ENCODE measurements around the gene BEST4.
"Not testable (repeated sequence)": the region's sequence is repeated elsewhere in the genome, so short reads cannot be mapped to it uniquely, and the experiment has no call there.

Gene BEST4

GRCh38 chr1:44799770-44800584, 12.0 kb upstream of the BEST4 start, which contains the start of gene PLK3:
PLK3 (plus strand) TSS chr1:44800377; CDS start chr1:44800464, 87 bp downstream.
- Histone ChIP-seq H3K9me3 (ENCODE audit: control insufficient read depth, insufficient read depth, low read length) (no peaks in the 10 kb centered on the region), H3K4me3 (ENCODE audit: low read length) (peak within 1 kb of the TSS; percentile 63; the same call in 1 of the 2 replicates), H3K27ac (ENCODE audit: low read length) (no peak within 1 kb of the TSS), H3K4me1 (ENCODE audit: control insufficient read depth, insufficient read depth, low read length) (peaks cover 3% of the 10 kb centered on the region; the same call in 1 of the 2 replicates), H3K27me3 (ENCODE audit: control insufficient read depth, insufficient read depth, low read length) (no peaks in the 10 kb centered on the region), H3K36me3 (ENCODE audit: control insufficient read depth, insufficient read depth, low read length) (no peaks in the 10 kb centered on the region)
- DNase-seq (ENCODE audit: low read depth, low spot score): no peak
- no CpG with 5 or more reads among the region's 79 CpGs for WGBS (ENCODE audit: insufficient coverage, insufficient read length)

- Histone ChIP-seq H3K27ac (ENCODE audit: low read length) (no peak overlapping the region), H3K4me3 (ENCODE audit: low read length) (no peak overlapping the region), H3K4me1 (ENCODE audit: control insufficient read depth, insufficient read depth, low read length) (peaks cover 3% of the 10 kb centered on the region; the same call in 1 of the 2 replicates), H3K36me3 (ENCODE audit: control insufficient read depth, insufficient read depth, low read length) (no peaks in the 10 kb centered on the region), H3K9me3 (ENCODE audit: control insufficient read depth, insufficient read depth, low read length) (no peaks in the 10 kb centered on the region), H3K27me3 (ENCODE audit: control insufficient read depth, insufficient read depth, low read length) (no peaks in the 10 kb centered on the region)
- DNase-seq (ENCODE audit: low read depth, low spot score): no peak
- WGBS (ENCODE audit: insufficient coverage, insufficient read length): no CpG with 5 or more reads among the region's 10 CpGs
Observed at GRCh38 chr1:44798481-44799365, 10.8 kb upstream of the BEST4 start.

DNA sequence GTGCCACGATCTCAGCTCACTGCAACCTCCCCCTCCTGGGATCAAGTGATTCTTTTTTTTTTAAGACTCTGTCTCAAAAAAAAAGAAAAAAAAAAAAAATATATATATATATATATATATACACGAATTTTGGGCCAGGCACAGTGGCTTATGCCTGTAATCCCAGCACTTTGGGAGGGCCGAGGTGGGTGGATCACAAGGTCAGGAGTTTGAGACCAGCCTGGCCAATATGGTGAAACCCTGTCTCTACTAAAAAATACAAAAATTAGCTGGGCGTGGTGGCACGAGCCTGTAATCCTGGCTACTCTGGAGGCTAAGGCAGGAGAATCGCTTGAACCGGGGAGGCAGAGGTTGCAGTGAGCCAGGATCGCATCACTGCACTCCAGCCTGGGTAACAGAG, 9.9 kb upstream of the BEST4 start:
- H3K36me3 ChIP-seq (ENCODE audit: control insufficient read depth, insufficient read depth, low read length); H3K9me3 ChIP-seq (ENCODE audit: control insufficient read depth, insufficient read depth, low read length); H3K4me1 ChIP-seq (ENCODE audit: control insufficient read depth, insufficient read depth, low read length); H3K27me3 ChIP-seq (ENCODE audit: control insufficient read depth, insufficient read depth, low read length); H3K4me3 ChIP-seq (ENCODE audit: low read length); DNase-seq (ENCODE audit: low read depth, low spot score); H3K27ac ChIP-seq (ENCODE audit: low read length): not testable (repeated sequence)
- no CpG with 5 or more reads among the region's 8 CpGs for WGBS (ENCODE audit: insufficient coverage, insufficient read length)

DNA sequence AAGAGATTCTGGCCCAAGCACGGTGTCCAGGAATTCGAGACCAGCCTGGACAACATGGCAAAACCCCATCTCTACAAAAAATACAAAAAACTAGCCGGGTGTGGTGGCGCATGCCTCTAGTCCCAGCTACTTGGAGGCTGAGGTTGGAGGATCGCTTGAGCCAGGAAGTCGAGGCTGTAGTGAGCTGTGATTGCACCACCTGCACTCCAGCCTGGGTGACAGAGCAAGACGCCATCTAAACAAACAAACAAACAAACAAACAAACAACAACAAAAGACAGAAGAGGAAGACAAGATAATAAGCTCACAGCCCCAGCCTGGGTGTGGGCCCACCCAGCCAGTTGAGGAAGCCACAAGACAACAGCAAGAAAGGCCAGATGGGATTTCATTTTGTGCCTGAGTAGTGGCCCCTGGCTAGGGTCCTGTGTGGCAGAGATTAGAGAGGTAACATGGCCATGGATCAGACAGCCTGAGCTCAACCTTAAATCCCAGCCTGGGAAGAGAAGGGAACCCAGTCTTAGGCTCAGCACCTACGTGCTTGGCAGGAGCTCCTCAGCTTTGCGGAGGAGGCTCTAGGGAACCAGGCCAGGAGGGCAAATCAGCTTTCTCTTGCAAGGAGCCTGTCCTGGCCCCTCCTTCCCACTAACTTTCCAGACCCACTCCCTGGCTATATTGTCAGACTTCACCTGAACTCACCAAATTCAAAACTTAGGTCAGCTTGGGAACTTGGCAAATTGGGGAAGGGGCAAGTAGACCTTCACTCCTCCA, 4.9 kb upstream of the BEST4 start:
- Histone ChIP-seq H3K9me3 (ENCODE audit: control insufficient read depth, insufficient read depth, low read length) (no peaks in the 10 kb centered on the region), H3K4me3 (ENCODE audit: low read length) (no peak overlapping the region), H3K27ac (ENCODE audit: low read length) (no peak overlapping the region), H3K27me3 (ENCODE audit: control insufficient read depth, insufficient read depth, low read length) (no peaks in the 10 kb centered on the region), H3K4me1 (ENCODE audit: control insufficient read depth, insufficient read depth, low read length) (no peaks in the 10 kb centered on the region; the same call in 1 of the 2 replicates), H3K36me3 (ENCODE audit: control insufficient read depth, insufficient read depth, low read length) (no peaks in the 10 kb centered on the region)
- no peak for DNase-seq (ENCODE audit: low read depth, low spot score)
- no CpG with 5 or more reads among the region's 9 CpGs for WGBS (ENCODE audit: insufficient coverage, insufficient read length)

DNA sequence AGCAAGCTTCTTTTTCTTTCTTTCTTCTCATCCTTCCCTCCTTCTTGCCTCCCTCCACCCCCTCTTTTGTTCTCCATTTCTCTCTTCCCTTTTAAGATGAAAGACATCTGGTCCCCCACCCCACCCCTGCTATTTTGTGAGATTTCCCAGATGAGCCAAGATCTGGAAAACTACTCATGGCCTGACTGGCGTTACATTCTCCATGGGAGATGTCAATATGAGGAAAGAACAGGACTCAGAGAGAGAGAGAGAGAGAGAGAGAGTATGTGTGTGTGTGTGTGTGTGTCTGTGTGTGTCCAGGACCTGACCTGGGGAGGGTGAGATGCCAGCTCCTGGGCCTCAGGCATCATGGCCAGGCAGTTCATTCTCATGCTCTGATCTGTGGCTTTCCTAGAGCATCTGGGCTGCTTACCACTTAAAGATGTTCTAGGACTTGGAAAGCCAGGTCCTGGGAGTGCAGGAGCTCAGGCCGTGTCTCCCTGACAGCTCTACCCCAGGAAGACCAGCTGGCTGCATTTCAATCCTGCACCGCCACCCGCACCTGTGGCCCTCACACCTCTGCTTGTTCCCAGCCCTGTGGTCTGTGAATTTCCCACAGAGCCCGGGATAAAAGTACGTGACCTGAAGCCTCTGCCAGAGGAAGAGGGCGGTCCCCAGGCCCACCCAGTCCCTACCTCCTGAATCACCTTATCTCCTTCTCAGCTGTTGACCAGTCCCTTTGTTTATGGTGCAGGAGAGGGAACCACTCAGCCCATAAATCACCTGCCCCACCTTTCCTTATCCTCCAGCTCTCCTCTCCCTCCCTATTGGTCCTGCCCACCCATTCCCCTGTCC, 3.2 kb upstream of the BEST4 start:
- H3K4me3 ChIP-seq (ENCODE audit: low read length): no peak overlapping the region
- H3K27me3 ChIP-seq (ENCODE audit: control insufficient read depth, insufficient read depth, low read length): no peaks in the 10 kb centered on the region

GRCh38 chr1:44787506-44787905, 464 bp downstream of the BEST4 start:
- no CpG with 5 or more reads among the region's 10 CpGs for WGBS (ENCODE audit: insufficient coverage, insufficient read length)
- no peaks in the 10 kb centered on the region for H3K36me3 ChIP-seq (ENCODE audit: control insufficient read depth, insufficient read depth, low read length)

More for the DNA sequence above, 3.2 kb upstream of the BEST4 start:
- no peaks in the 10 kb centered on the region for H3K9me3 ChIP-seq (ENCODE audit: control insufficient read depth, insufficient read depth, low read length)
- peaks cover 6% of the 10 kb centered on the region for H3K4me1 ChIP-seq (ENCODE audit: control insufficient read depth, insufficient read depth, low read length)
- no peak overlapping the region for H3K27ac ChIP-seq (ENCODE audit: low read length)
- no peak for DNase-seq (ENCODE audit: low read depth, low spot score)
- WGBS (ENCODE audit: insufficient coverage, insufficient read length): no CpG with 5 or more reads among the region's 7 CpGs
- H3K36me3 ChIP-seq (ENCODE audit: control insufficient read depth, insufficient read depth, low read length): no peaks in the 10 kb centered on the region

DNA sequence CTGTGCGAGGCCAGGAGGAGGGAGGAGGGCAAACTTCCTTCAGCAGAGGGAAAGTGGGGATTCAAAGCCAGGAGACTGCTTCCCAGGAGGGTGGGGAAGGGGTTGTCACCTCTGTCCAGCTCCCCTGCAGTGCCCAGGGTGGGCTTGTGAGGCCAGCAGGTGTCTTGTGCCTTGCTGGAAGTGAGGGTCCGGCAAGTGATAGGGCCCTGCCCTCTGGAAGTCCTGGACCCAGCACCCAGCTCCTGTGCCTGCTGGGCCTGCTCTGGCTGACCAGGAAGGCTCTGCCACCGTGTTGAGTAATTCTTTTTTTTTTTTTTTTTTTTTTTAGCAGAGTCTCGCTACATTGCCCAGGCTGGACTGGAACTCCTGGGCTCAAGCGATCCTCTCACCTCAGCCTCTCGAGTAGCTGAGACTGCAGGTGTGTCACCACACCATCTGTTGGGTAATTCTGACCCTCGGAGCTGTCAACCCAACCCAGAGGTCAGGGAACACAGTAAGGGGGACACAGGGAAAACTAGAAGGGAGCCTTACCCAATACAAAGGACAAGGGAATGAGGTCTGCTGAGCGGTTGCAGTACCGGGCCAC, 1.0 kb downstream of the BEST4 start:
- no peaks in the 10 kb centered on the region for H3K9me3 ChIP-seq (ENCODE audit: control insufficient read depth, insufficient read depth, low read length)
- H3K36me3 ChIP-seq (ENCODE audit: control insufficient read depth, insufficient read depth, low read length): no peaks in the 10 kb centered on the region
- H3K27me3 ChIP-seq (ENCODE audit: control insufficient read depth, insufficient read depth, low read length): no peaks in the 10 kb centered on the region
- no CpG with 5 or more reads among the region's 9 CpGs for WGBS (ENCODE audit: insufficient coverage, insufficient read length)
- no peak overlapping the region; the same call in 1 of the 2 replicates for H3K4me3 ChIP-seq (ENCODE audit: low read length)
- no peak for DNase-seq (ENCODE audit: low read depth, low spot score)
- H3K27ac ChIP-seq (ENCODE audit: low read length): no peak overlapping the region
- peaks cover 7% of the 10 kb centered on the region for H3K4me1 ChIP-seq (ENCODE audit: control insufficient read depth, insufficient read depth, low read length)

More at GRCh38 chr1:44787506-44787905, 464 bp downstream of the BEST4 start:
- Histone ChIP-seq H3K27ac (ENCODE audit: low read length) (no peak overlapping the region), H3K4me1 (ENCODE audit: control insufficient read depth, insufficient read depth, low read length) (peaks cover 7% of the 10 kb centered on the region), H3K9me3 (ENCODE audit: control insufficient read depth, insufficient read depth, low read length) (no peaks in the 10 kb centered on the region), H3K4me3 (ENCODE audit: low read length) (no peak overlapping the region), H3K27me3 (ENCODE audit: control insufficient read depth, insufficient read depth, low read length) (no peaks in the 10 kb centered on the region)
- no peak for DNase-seq (ENCODE audit: low read depth, low spot score)

DNA sequence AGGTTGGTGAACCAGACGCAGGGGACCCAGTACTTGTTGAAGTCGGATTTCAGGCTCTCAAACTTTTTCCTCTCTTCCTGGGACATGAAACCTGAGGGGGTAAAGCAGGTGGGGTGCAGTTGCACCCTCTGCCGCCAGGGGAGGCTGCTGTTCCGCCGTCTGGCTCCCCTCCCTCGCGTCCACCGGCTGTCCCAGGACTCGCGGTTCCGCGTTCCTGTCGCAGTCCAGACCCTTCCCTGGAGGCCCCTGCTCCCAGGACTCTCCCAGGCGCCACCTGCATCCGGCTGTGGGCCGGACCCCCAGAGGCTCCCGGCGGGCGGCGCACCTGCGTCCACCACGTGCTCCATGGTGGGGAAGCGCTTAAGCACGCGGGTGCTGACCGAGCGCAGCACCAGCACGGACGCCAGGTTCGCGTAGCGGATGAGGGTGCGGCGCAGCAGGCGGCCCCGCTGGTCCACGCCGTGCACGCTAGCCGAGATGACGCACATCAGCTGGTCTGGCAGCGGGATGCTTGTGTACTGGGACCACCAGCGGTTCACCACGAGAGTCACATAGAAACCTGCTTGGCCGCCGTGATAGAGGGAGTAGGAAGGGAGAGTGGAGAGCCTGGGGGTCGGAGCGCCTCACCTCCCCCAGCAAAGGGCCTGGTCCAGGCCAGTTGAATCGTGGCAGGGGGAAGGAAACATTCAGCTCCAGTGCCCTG, 1.7 kb downstream of the BEST4 start:
- DNase-seq (ENCODE audit: low read depth, low spot score): no peak
- no peaks in the 10 kb centered on the region for H3K36me3 ChIP-seq (ENCODE audit: control insufficient read depth, insufficient read depth, low read length)
- no CpG with 5 or more reads among the region's 49 CpGs for WGBS (ENCODE audit: insufficient coverage, insufficient read length)
- H3K9me3 ChIP-seq (ENCODE audit: control insufficient read depth, insufficient read depth, low read length): no peaks in the 10 kb centered on the region
- H3K27ac ChIP-seq (ENCODE audit: low read length): no peak overlapping the region
- H3K4me3 ChIP-seq (ENCODE audit: low read length): peak overlapping the region; percentile 28; the same call in 1 of the 2 replicates
- H3K27me3 ChIP-seq (ENCODE audit: control insufficient read depth, insufficient read depth, low read length): no peaks in the 10 kb centered on the region
- H3K4me1 ChIP-seq (ENCODE audit: control insufficient read depth, insufficient read depth, low read length): peaks cover 7% of the 10 kb centered on the region

All from iPS DF 6.9 (cell line).